A549 (cell line): ENCODE data around the gene MEG3. TPM values are rescaled to one million over a fixed set of nuclear protein-coding genes. Genes with fewer than 3 reads are reported as not detected.

Experiments used
- ATAC-seq, 2 experiments: fragments of 200-7000 bp in 1 of 2; fragments of >200 bp in 1 of 2; cut with Nextera tagmentation in 1 of 2; cut with Tn5 transposase in 1 of 2; 3 replicates each; pipeline versions ENCODE4 v1.8.0 to v1.9.1; 2018 to 2020; ENCODE audit warnings: mild to moderate bottlenecking in 1 of 2, moderate library complexity in 1 of 2
- CTCF ChIA-PET: fragments of 300-600 bp; sonication (Branson Sonifier 250); formaldehyde crosslinking; extraction: SDS; loops from one replicate; lab custom pipeline; 2021; ENCODE audit warnings: antibody characterized with exemption, inconsistent platforms; lab: Yijun Ruan, JAX
- POLR2A ChIA-PET: fragments of 350-600 bp; formaldehyde crosslinking; extraction: SDS; loops from one replicate; lab custom pipeline; 2021; ENCODE audit warnings: antibody characterized with exemption, inconsistent platforms; lab: Yijun Ruan, JAX
- DNase-seq, 2 experiments: peaks; one replicate each; pipeline versions ENCODE4 v3.0.0 to v3.0.0-alpha.2; 2011 to 2016; ENCODE audit warnings: low read depth in 1 of 2, low spot score in 1 of 2
- FAIRE-seq: peaks from 2 replicates; lab custom pipeline; 2011; peaks lifted over from hg19 to GRCh38; lab: Jason Lieb, UNC
- H3K27ac ChIP-seq, 2 experiments: fragments of >200 bp; sonication (Bioruptor Twin); formaldehyde crosslinking; 3 replicates each; pipeline ENCODE4 v1.5.1; 2016 to 2017
- H3K4me1 ChIP-seq: fragments of >200 bp; sonication (Bioruptor Twin); formaldehyde crosslinking; 3 replicates; pipeline ENCODE4 v1.6.1; 2016
- H3K4me2 ChIP-seq: fragments of >200 bp; sonication (Bioruptor Twin); formaldehyde crosslinking; 3 replicates; pipeline ENCODE4 v1.6.1; 2016
- H3K4me3 ChIP-seq: fragments of >200 bp; sonication (Bioruptor Twin); formaldehyde crosslinking; 3 replicates; pipeline ENCODE4 v1.5.1; 2016
- H3K9me3 ChIP-seq: fragments of >200 bp; sonication (Bioruptor Twin); formaldehyde crosslinking; 3 replicates; pipeline ENCODE4 v1.6.1; 2016
- BHLHE40 ChIP-seq: IDR thresholded peaks from 2 replicates; pipeline ENCODE4 v1.6.1; 2012; ENCODE audit warnings: low read depth, low read length, inconsistent platforms
- EHF ChIP-seq: fragments of 250-450 bp; sonication (Bioruptor Pico); IDR thresholded peaks from 2 replicates; pipeline ENCODE4 v1.5.0; 2020; ENCODE audit warnings: mild to moderate bottlenecking
- EP300 ChIP-seq, 2 experiments: fragments of >200 bp; sonication (Bioruptor Twin); formaldehyde crosslinking; IDR thresholded peaks; 2 replicates in 1 of 2; 3 replicates in 1 of 2; pipeline ENCODE4 v1.6.1; 2016 to 2017
- ESRRA ChIP-seq: fragments of 150-350 bp; IDR thresholded peaks from 2 replicates; pipeline ENCODE4 v1.6.1; 2014; ENCODE audit warnings: mild to moderate bottlenecking, low read length, borderline replicate concordance
- FOSL2 ChIP-seq, 2 experiments: fragments of 450-650 bp in 1 of 2; fragments of >200 bp in 1 of 2; sonication (Bioruptor Twin) in 1 of 2; formaldehyde crosslinking; IDR thresholded peaks; 2 replicates each; pipeline versions ENCODE4 v1.5.0 to v1.6.1; 2016 to 2020; ENCODE audit warnings: mild to moderate bottlenecking in 1 of 2, moderate library complexity in 1 of 2
- FOXS1 ChIP-seq: fragments of 250-450 bp; sonication (Bioruptor Pico); IDR thresholded peaks from 2 replicates; pipeline ENCODE4 v1.5.0; 2020; ENCODE audit warnings: mild to moderate bottlenecking, moderate library complexity
- JUN ChIP-seq, 2 experiments: fragments of >200 bp; sonication (Bioruptor Twin); formaldehyde crosslinking; IDR thresholded peaks; 2 replicates in 1 of 2; 3 replicates in 1 of 2; pipeline ENCODE4 v1.6.1; 2016 to 2017
- JUNB ChIP-seq: fragments of >200 bp; sonication (Bioruptor Twin); formaldehyde crosslinking; IDR thresholded peaks from 2 replicates; pipeline ENCODE4 v1.6.1; 2016
- KDM5A ChIP-seq: fragments of 200-600 bp; sonication (generic); IDR thresholded peaks from 2 replicates; pipeline ENCODE4 v1.6.1; 2016; ENCODE audit warnings: antibody characterized with exemption, mild to moderate bottlenecking
- NPAS2 ChIP-seq: fragments of 250-450 bp; sonication (Bioruptor Pico); IDR thresholded peaks from 2 replicates; pipeline ENCODE4 v1.8.0; 2022; ENCODE audit warnings: mild to moderate bottlenecking, moderate library complexity, borderline replicate concordance
- POLR2AphosphoS2 ChIP-seq: conservative IDR thresholded peaks from 2 replicates; pipeline ENCODE4 v1.6.1; 2012; ENCODE audit warnings: low read length, improper control_type of control experiment, inconsistent platforms
- RAD21 ChIP-seq, 2 experiments: fragments of >200 bp in 1 of 2; sonication (Bioruptor Twin) in 1 of 2; formaldehyde crosslinking in 1 of 2; IDR thresholded peaks in 1 of 2; conservative IDR thresholded peaks in 1 of 2; 2 replicates in 1 of 2; 3 replicates in 1 of 2; pipeline ENCODE4 v1.6.1; 2012 to 2018; ENCODE audit warnings: inconsistent platforms in 1 of 2
- RARB ChIP-seq: fragments of 250-450 bp; sonication (Bioruptor Pico); IDR thresholded peaks from 2 replicates; pipeline ENCODE4 v1.8.0; 2021; ENCODE audit warnings: mild to moderate bottlenecking, moderate library complexity
- RNF2 ChIP-seq: fragments of 200-600 bp; sonication (generic); IDR thresholded peaks from 2 replicates; pipeline ENCODE4 v1.6.1; 2016; ENCODE audit warnings: low read depth, mild to moderate bottlenecking, antibody characterized with exemption, moderate library complexity, borderline replicate concordance
- SMC3 ChIP-seq: fragments of >200 bp; sonication (Bioruptor Twin); formaldehyde crosslinking; IDR thresholded peaks from 3 replicates; pipeline ENCODE4 v1.6.1; 2018; ENCODE audit warnings: inconsistent platforms
- SREBF2 ChIP-seq: fragments of 450-650 bp; IDR thresholded peaks from 2 replicates; pipeline ENCODE4 v1.6.1; 2014; ENCODE audit warnings: mild to moderate bottlenecking, moderate library complexity
- ZFP36 ChIP-seq: fragments of 450-650 bp; IDR thresholded peaks from 2 replicates; pipeline ENCODE4 v1.6.1; 2014; ENCODE audit warnings: borderline replicate concordance; ENCODE audit not compliant: partially characterized antibody
- ZNF302 ChIP-seq: fragments of 250-450 bp; sonication (Bioruptor Pico); IDR thresholded peaks from 2 replicates; pipeline ENCODE4 v1.9.0; 2021; ENCODE audit warnings: inconsistent platforms, mild to moderate bottlenecking, moderate library complexity
- WGBS: methylation state at CpG from one replicate; pipeline ENCODE4 v1.1.6; 2017; ENCODE audit errors: missing lambda C conversion rate; 5-methylcytosine and 5-hydroxymethylcytosine counted together
- polyA plus RNA-seq, 4 experiments: library from polyadenylated mRNA; depleted of rRNA in 3 of 4; stranded (reverse); fragments of >200 nt; fragmentation: RNase III in 1 of 4; extraction: RNeasy Plus Mini Kit Qiagen cat#74134 plus additional on column Dnase treatment in 1 of 4; gene quantifications; 2 replicates in 3 of 4; 3 replicates in 1 of 4; pipeline ENCODE4 v1.2.3, GENCODE V29; 2011 to 2017
- TF ChIP-seq, protein P1 (sequence below): IDR thresholded peaks from 2 replicates; pipeline ENCODE4 v1.6.1; 2012
- TF ChIP-seq, protein P2 (sequence below): fragments of >200 bp; sonication (Bioruptor Twin); formaldehyde crosslinking; IDR thresholded peaks from 2 replicates; pipeline ENCODE4 v1.6.1; 2016
- TF ChIP-seq, protein P3 (sequence below): fragments of >200 bp; sonication (Bioruptor Twin); formaldehyde crosslinking; IDR thresholded peaks from 3 replicates; pipeline ENCODE4 v1.5.1; 2016

The MEG3 gene
- polyA plus RNA-seq, 2 of the 4 experiments (the other 2 are of a cell fraction), result 27.0 to 56.7 TPM

DNA sequence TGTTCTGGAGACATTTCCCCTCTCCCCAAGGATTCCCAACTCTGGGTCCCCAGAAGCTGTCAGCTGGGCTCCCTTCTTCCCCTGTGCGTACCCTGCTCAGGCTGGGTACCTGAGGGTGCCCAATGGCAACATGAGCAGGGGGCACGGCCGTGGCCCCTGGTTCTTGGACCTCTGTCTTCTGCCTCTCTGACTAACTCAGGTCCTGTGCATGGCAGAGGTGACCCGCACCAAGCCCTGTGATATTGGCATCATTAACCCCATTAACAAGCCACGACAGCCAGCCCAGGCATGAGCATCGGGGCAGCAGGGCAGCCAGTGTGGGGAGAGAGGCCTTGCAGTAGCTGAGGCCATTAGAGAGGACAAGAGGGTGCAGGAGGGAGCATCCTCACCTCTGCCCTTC lies 49.2 kb downstream of the MEG3 start:
- DNase-seq (no peak), FAIRE-seq (no peak), ATAC-seq (no peak)
- POLR2A ChIA-PET, result no interaction called here
- 61% methylated on average over 6 of the region's 6 CpGs for whole genome bisulfite sequencing
- Histone ChIP-seq H3K27ac (no peak overlapping the region), H3K4me1 (no peaks in the 10 kb centered on the region), H3K9me3 (no peaks in the 10 kb centered on the region), H3K4me3 (no peak overlapping the region), H3K4me2 (no peak overlapping the region)
- TF ChIP-seq ESRRA (no peak), NPAS2 (CRISPR knock-in tag) (no peak), EHF (CRISPR knock-in tag) (no peak), FOSL2 (IDR thresholded peaks at IDR 0.05) (no peak), FOSL2 (CRISPR knock-in tag; IDR thresholded peaks at IDR 0.05) (no peak)
- CTCF ChIA-PET, result no interaction called here

DNA sequence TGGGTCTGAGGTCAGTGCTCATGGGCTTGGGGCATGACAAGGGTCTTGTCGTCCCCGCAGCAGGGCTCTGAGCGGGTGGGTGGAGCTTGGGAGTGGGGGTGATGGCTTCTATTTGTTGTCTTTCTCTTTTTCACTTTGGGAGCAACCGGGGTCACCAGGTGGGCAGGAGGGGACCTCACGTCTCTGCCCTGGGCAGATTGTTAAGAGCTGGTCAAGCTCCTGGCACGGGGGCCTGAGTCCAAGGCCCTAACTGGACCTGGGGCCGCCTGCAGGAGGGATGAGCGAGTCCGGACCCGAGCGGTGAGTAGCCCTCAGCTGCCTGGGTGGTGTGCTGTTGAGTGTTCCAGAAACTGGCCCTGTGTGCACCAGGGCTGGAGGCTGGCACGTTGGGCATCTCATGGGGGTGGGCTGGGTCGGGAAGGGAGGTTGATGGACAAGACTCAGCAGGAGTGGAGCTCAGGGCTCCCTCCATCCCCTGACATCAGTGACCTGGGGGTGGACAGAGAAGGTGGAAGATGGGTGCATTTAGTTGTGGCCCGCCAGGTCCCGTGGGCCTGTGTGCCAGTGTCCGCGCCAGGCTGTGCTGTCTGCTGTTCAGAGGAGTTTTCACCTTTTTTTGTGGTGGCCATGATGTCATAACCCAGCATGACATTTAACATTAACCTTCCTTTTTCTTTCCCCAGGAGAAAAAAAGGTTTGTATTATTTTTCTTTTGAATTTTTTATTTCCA lies 50.1 kb downstream of the MEG3 start:
- DNase-seq (no peak), ATAC-seq (no peak), FAIRE-seq (no peak)
- no peaks in the 10 kb centered on the region for H3K9me3 ChIP-seq
- no peaks in the 10 kb centered on the region for H3K4me1 ChIP-seq
- no peak overlapping the region for H3K4me2 ChIP-seq
- CTCF ChIA-PET, result interaction anchor here (0.6 kb wide), 1 partner anchor 114 kb away, joined by 3 read pairs; no protein-coding TSS in a partner anchor
- TF ChIP-seq, protein P1, sequence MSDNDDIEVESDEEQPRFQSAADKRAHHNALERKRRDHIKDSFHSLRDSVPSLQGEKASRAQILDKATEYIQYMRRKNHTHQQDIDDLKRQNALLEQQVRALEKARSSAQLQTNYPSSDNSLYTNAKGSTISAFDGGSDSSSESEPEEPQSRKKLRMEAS, result no peak
- TF ChIP-seq, protein P2, sequence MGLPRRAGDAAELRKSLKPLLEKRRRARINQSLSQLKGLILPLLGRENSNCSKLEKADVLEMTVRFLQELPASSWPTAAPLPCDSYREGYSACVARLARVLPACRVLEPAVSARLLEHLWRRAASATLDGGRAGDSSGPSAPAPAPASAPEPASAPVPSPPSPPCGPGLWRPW, result no peak
- no peak for TF ChIP-seq SMC3
- TF ChIP-seq ZNF302 (CRISPR knock-in tag), result no peak
- no peak for TF ChIP-seq FOXS1
- no peak for TF ChIP-seq ZFP36
- no peak for TF ChIP-seq KDM5A
- TF ChIP-seq SREBF2, result no peak
- TF ChIP-seq ESRRA, result no peak
- no peak for TF ChIP-seq RNF2
- no peak for TF ChIP-seq JUNB
- TF ChIP-seq, protein P3, sequence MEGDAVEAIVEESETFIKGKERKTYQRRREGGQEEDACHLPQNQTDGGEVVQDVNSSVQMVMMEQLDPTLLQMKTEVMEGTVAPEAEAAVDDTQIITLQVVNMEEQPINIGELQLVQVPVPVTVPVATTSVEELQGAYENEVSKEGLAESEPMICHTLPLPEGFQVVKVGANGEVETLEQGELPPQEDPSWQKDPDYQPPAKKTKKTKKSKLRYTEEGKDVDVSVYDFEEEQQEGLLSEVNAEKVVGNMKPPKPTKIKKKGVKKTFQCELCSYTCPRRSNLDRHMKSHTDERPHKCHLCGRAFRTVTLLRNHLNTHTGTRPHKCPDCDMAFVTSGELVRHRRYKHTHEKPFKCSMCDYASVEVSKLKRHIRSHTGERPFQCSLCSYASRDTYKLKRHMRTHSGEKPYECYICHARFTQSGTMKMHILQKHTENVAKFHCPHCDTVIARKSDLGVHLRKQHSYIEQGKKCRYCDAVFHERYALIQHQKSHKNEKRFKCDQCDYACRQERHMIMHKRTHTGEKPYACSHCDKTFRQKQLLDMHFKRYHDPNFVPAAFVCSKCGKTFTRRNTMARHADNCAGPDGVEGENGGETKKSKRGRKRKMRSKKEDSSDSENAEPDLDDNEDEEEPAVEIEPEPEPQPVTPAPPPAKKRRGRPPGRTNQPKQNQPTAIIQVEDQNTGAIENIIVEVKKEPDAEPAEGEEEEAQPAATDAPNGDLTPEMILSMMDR, result no peak
- no peak for TF ChIP-seq JUN (IDR thresholded peaks at IDR 0.05)
- TF ChIP-seq RAD21 (conservative IDR thresholded peaks at IDR 0.05 in 1 of 2, IDR thresholded peaks at IDR 0.05 in 1 of 2), result no peak
- TF ChIP-seq EHF (CRISPR knock-in tag), result no peak
- no peak for TF ChIP-seq BHLHE40
- no peak for TF ChIP-seq EP300 (IDR thresholded peaks at IDR 0.05)
- no peak for TF ChIP-seq RARB (CRISPR knock-in tag)
- no peak for TF ChIP-seq POLR2AphosphoS2
- POLR2A ChIA-PET, result no interaction called here
- H3K27ac ChIP-seq, result no peak overlapping the region
- 79% methylated on average over 15 of the region's 17 CpGs for WGBS
- no peak overlapping the region for H3K4me3 ChIP-seq
